GM12891 (cell line): ENCODE results near the gene GIMAP4.

Source experiments
- PAX5 ChIP-seq: IDR thresholded peaks from 2 replicates; pipeline ENCODE4 v1.6.1; 2011; ENCODE audit warnings: low read length, moderate library complexity, mild to moderate bottlenecking; ENCODE audit not compliant: insufficient read depth, severe bottlenecking
- POLR2A ChIP-seq: IDR thresholded peaks from 2 replicates; pipeline ENCODE4 v1.6.1; 2011; ENCODE audit warnings: low read depth, low read length, control low read depth
- POLR2AphosphoS5 ChIP-seq: IDR thresholded peaks from 2 replicates; pipeline ENCODE4 v1.6.1; 2011; ENCODE audit warnings: low read depth, low read length, control low read depth
- POU2F2 ChIP-seq: IDR thresholded peaks from 2 replicates; pipeline ENCODE4 v1.6.1; 2011; ENCODE audit warnings: low read depth, mild to moderate bottlenecking, control low read depth, low read length, moderate library complexity
- SPI1 ChIP-seq: IDR thresholded peaks from 2 replicates; pipeline ENCODE4 v1.6.1; 2011; ENCODE audit warnings: low read depth, low read length, control low read depth
- TAF1 ChIP-seq: IDR thresholded peaks from 2 replicates; pipeline ENCODE4 v1.6.1; 2011; ENCODE audit warnings: low read depth, low read length, control low read depth

GRCh38 chr7:150594805-150595204, 27.6 kb downstream of the GIMAP4 start:
- TF ChIP-seq POLR2A (no peak), TAF1 (no peak), POU2F2 (no peak), POLR2AphosphoS5 (no peak), SPI1 (no peak), PAX5 (no peak)
